CD14-positive monocyte (primary cell): ENCODE results near the gene MKRN1. TPM values are rescaled to one million over a fixed set of nuclear protein-coding genes. Genes with fewer than 3 reads are reported as not detected.
A peak's percentile ranks its signal among the peaks of the same experiment; 100 is the strongest.

ENCODE experiments used
- DNase-seq, 3 donors: peaks; one replicate each; pipeline ENCODE4 v3.0.0-alpha.2; 2011 to 2022
- H2AFZ ChIP-seq: 2 replicates; pipeline ENCODE4 v1.6.0; 2012; ENCODE audit warnings: mild to moderate bottlenecking, low read depth, low read length, inconsistent platforms; ENCODE audit not compliant: insufficient read depth, poor library complexity, severe bottlenecking
- H3K27ac ChIP-seq, 2 donors: 1 replicate in 1 of 2; 2 replicates in 1 of 2; pipeline ENCODE4 v1.5.1; 2012 to 2013; ENCODE audit warnings: low read length in 2 of 2, control low read depth in 1 of 2, inconsistent platforms in 1 of 2, low read depth in 1 of 2, mild to moderate bottlenecking in 1 of 2
- H3K27me3 ChIP-seq, 2 donors: one replicate each; pipeline versions ENCODE4 v1.6.0 to v1.6.1; 2011 to 2013; ENCODE audit warnings: low read length in 2 of 2; ENCODE audit not compliant: control insufficient read depth in 2 of 2, insufficient read depth in 2 of 2
- H3K36me3 ChIP-seq, 2 donors: replicated peaks in 1 of 2; 1 replicate in 1 of 2; 2 replicates in 1 of 2; pipeline versions ENCODE4 v1.5.1 to v1.6.1; 2012 to 2013; ENCODE audit warnings: low read length in 2 of 2, control low read depth in 1 of 2, inconsistent platforms in 1 of 2, mild to moderate bottlenecking in 1 of 2; ENCODE audit not compliant: insufficient read depth in 2 of 2, control insufficient read depth in 1 of 2
- H3K4me1 ChIP-seq, 2 donors: 1 replicate in 1 of 2; 2 replicates in 1 of 2; pipeline versions ENCODE4 v1.5.1 to v1.6.1; 2012 to 2013; ENCODE audit warnings: low read length in 2 of 2, control low read depth in 1 of 2, inconsistent platforms in 1 of 2, mild to moderate bottlenecking in 1 of 2, moderate library complexity in 1 of 2; ENCODE audit not compliant: insufficient read depth in 2 of 2, control insufficient read depth in 1 of 2
- H3K4me2 ChIP-seq: replicated peaks from 2 replicates; pipeline ENCODE3; 2012; ENCODE audit warnings: low read length, moderate library complexity, mild to moderate bottlenecking; ENCODE audit not compliant: poor library complexity, severe bottlenecking; ENCODE audit errors: extremely low read depth
- H3K4me3 ChIP-seq, 3 experiments: fragments of 200-600 bp in 1 of 3; sonication (generic) in 1 of 3; replicated peaks in 1 of 3; 1 replicate in 2 of 3; 2 replicates in 1 of 3; pipeline ENCODE4 v1.5.1; 2011 to 2013; ENCODE audit warnings: low read length in 3 of 3, mild to moderate bottlenecking in 3 of 3, control low read depth in 2 of 3, low read depth in 2 of 3, inconsistent platforms in 1 of 3, moderate library complexity in 1 of 3
- H3K79me2 ChIP-seq: 2 replicates; pipeline ENCODE4 v1.6.0; 2012; ENCODE audit warnings: mild to moderate bottlenecking, control low read depth, inconsistent platforms, low read length, moderate library complexity; ENCODE audit not compliant: insufficient read depth
- H3K9ac ChIP-seq: 2 replicates; pipeline ENCODE4 v1.6.0; 2017; ENCODE audit warnings: low read length, mild to moderate bottlenecking; ENCODE audit not compliant: insufficient read depth, poor library complexity, severe bottlenecking
- H3K9me3 ChIP-seq, 2 donors: replicated peaks in 1 of 2; 1 replicate in 1 of 2; 2 replicates in 1 of 2; pipeline versions ENCODE4 v1.5.1 to v1.6.1; 2012 to 2013; ENCODE audit warnings: low read length in 2 of 2, control low read depth in 1 of 2; ENCODE audit not compliant: control insufficient read depth in 1 of 2, insufficient read depth in 1 of 2
- H4K20me1 ChIP-seq: 2 replicates; pipeline ENCODE4 v1.6.0; 2012; ENCODE audit warnings: mild to moderate bottlenecking, low read length, control low read depth, moderate library complexity; ENCODE audit not compliant: insufficient read depth
- H3K27ac Mint-ChIP-seq, 7 donors: one replicate each; pipeline ENCODE4 v1.8.0; 2020; ENCODE audit warnings: mild to moderate bottlenecking in 7 of 7, mixed read lengths in 7 of 7, moderate library complexity in 6 of 7, inconsistent platforms in 2 of 7
- H3K27me3 Mint-ChIP-seq, 3 donors: one replicate each; pipeline ENCODE4 v1.8.0; 2021 to 2022; ENCODE audit warnings: low read depth in 3 of 3, mild to moderate bottlenecking in 3 of 3, mixed read lengths in 3 of 3, moderate library complexity in 3 of 3, inconsistent platforms in 1 of 3
- H3K36me3 Mint-ChIP-seq, 2 donors: one replicate each; pipeline ENCODE4 v1.8.0; 2020; ENCODE audit warnings: mixed read lengths in 2 of 2, inconsistent platforms in 1 of 2, mild to moderate bottlenecking in 1 of 2
- H3K4me1 Mint-ChIP-seq: one replicate; pipeline ENCODE4 v1.8.0; 2020; ENCODE audit warnings: mild to moderate bottlenecking, mixed read lengths
- H3K4me3 Mint-ChIP-seq, 2 donors: one replicate each; pipeline ENCODE4 v1.8.0; 2020; ENCODE audit warnings: mild to moderate bottlenecking in 2 of 2, mixed read lengths in 2 of 2, moderate library complexity in 1 of 2
- H3K9me3 Mint-ChIP-seq, 7 donors: one replicate each; pipeline ENCODE4 v1.8.0; 2020 to 2022; ENCODE audit warnings: mixed read lengths in 7 of 7, mild to moderate bottlenecking in 6 of 7, moderate library complexity in 6 of 7, inconsistent platforms in 2 of 7
- CTCF ChIP-seq: fragments of 200-600 bp; IDR thresholded peaks from one replicate; pipeline ENCODE4 v1.8.0; 2022; ENCODE audit warnings: antibody characterized with exemption, mild to moderate bottlenecking
- WGBS: methylation state at CpG from one replicate; pipeline ENCODE4 v1.1.5; 2013; ENCODE audit warnings: missing lambda C conversion rate; ENCODE audit not compliant: insufficient coverage; 5-methylcytosine and 5-hydroxymethylcytosine counted together
- intact Hi-C, 2 donors: fragments of 100-400 bp; cut with micrococcal nuclease; formaldehyde crosslinking; loops; one replicate each; pipeline versions ENCODE4 v1.15.0 to v1.15.1; 2023
- polyA plus RNA-seq, 3 donors: library from polyadenylated mRNA; depleted of rRNA in 1 of 3; unstranded in 2 of 3; stranded (reverse) in 1 of 3; fragments of 300-500 nt in 2 of 3; fragments of >200 nt in 1 of 3; fragmentation: Illumina TruSeq in 2 of 3; gene quantifications; 1 replicate in 2 of 3; 2 replicates in 1 of 3; pipeline ENCODE4 v1.2.3, GENCODE V29; 2012 to 2021

MKRN1 gene
- polyA plus RNA-seq, 3 donors: 88.4 to 160 (median 127) TPM

- Mint-ChIP-seq H3K4me3 (peak within 1 kb of the TSS; percentile 83 to 93), H3K27me3 (peaks cover 28 to 42% (median 38%) of the 10 kb centered on the region in 3 donors), H3K27ac (peak within 1 kb of the TSS in 2 of 7 donors; percentile 44 to 76), H3K9me3 (peaks cover 0 to 7% (median 0%) of the 10 kb centered on the region in 7 donors), H3K36me3 (peaks cover 0 to 3% of the 10 kb centered on the region in 2 donors), H3K4me1 (peaks cover 27% of the 10 kb centered on the region)
- peaks cover 24 to 25% of the 10 kb centered on the region in 2 donors for H3K4me1 ChIP-seq
- no peak within 1 kb of the TSS for H3K27ac ChIP-seq
- peaks cover 7 to 14% of the 10 kb centered on the region in 2 donors for H3K27me3 ChIP-seq
- no peak for TF ChIP-seq CTCF
- intact Hi-C loops: no loop called here
- H3K4me3 ChIP-seq: peak within 1 kb of the TSS; percentile 14 to 77 (median 43)
- WGBS: 21% methylated on average over 14 of the region's 22 CpGs
- peaks cover 0 to 3% of the 10 kb centered on the region in 2 donors for H3K9me3 ChIP-seq
- peak within 1 kb of the TSS; percentile 82 for H2AFZ ChIP-seq
- no peaks in the 10 kb centered on the region for H3K79me2 ChIP-seq
- H3K9ac ChIP-seq: peak within 1 kb of the TSS; percentile 51
- DNase-seq: peak in 1 of 3 donors; percentile 6
- peak within 1 kb of the TSS; percentile 78 for H3K4me2 ChIP-seq
- H3K36me3 ChIP-seq: no peaks in the 10 kb centered on the region
- no peaks in the 10 kb centered on the region for H4K20me1 ChIP-seq
Measured at GRCh38 chr7:140403878-140404564, 75.3 kb downstream of the MKRN1 start, which contains the start of gene RAB19. TSS of gene RAB19 (plus strand) at chr7:140404058. CDS start at chr7:140407647, 3,589 bp downstream.

Other genes starting within 250 kb of the MKRN1 start
- gene SLC37A3, start 81.0 kb downstream of the MKRN1 start, polyA plus RNA-seq: 10 to 100 TPM in 1 of 3 donors, 1 to 10 TPM in 2; 3.1 to 26.1 (median 5.2) TPM
- gene RAB19, start 75.4 kb downstream of the MKRN1 start, polyA plus RNA-seq: not detected
- gene DENND2A, start 161.3 kb upstream of the MKRN1 start, polyA plus RNA-seq: not detected
- 10 to 100 TPM in 2 of 3 donors, 1 to 10 TPM in 1; 8.7 to 28.7 (median 18.3) TPM for gene ADCK2, start 193.4 kb upstream of the MKRN1 start, polyA plus RNA-seq
- gene NDUFB2, start 217.2 kb upstream of the MKRN1 start, polyA plus RNA-seq: 100 to 1,000 TPM; 250 to 516 (median 479) TPM